Calu3 (cell line): ENCODE measurements around the gene NDUFV2. TPM values are rescaled to one million over a fixed set of nuclear protein-coding genes. Genes with fewer than 3 reads are reported as not detected.
A peak's percentile ranks its signal among the peaks of the same experiment; 100 is the strongest.

Source experiments
- BruUV-seq: library from RNA; stranded (reverse); fragments of 400-500 nt; replicated peaks from 2 replicates; lab custom pipeline; 2021; lab: Mats Ljungman, UMichigan
- CTCF ChIA-PET: fragments of 300-600 bp; sonication (Branson Sonifier 250); formaldehyde crosslinking; loops from one replicate; lab custom pipeline; 2022; ENCODE audit warnings: antibody characterized with exemption; lab: Charles Lee
- DNase-seq: peaks from one replicate; pipeline ENCODE4 v3.0.0; 2022
- H3K27ac Mint-ChIP-seq: one replicate; pipeline ENCODE4 v1.8.0; 2022; ENCODE audit warnings: mixed read lengths; ENCODE audit not compliant: unreplicated experiment
- H3K27me3 Mint-ChIP-seq: one replicate; pipeline ENCODE4 v1.8.0; 2022; ENCODE audit warnings: mixed read lengths; ENCODE audit not compliant: unreplicated experiment
- H3K36me3 Mint-ChIP-seq: one replicate; pipeline ENCODE4 v1.8.0; 2022; ENCODE audit warnings: mild to moderate bottlenecking, moderate library complexity, mixed read lengths; ENCODE audit not compliant: insufficient read depth, unreplicated experiment
- H3K4me1 Mint-ChIP-seq: one replicate; pipeline ENCODE4 v1.8.0; 2022; ENCODE audit warnings: mild to moderate bottlenecking, low read depth, mixed read lengths; ENCODE audit not compliant: unreplicated experiment
- H3K4me3 Mint-ChIP-seq: one replicate; pipeline ENCODE4 v1.8.0; 2022; ENCODE audit warnings: mild to moderate bottlenecking, low read depth, moderate library complexity, mixed read lengths; ENCODE audit not compliant: unreplicated experiment
- H3K9me3 Mint-ChIP-seq: one replicate; pipeline ENCODE4 v1.8.0; 2022; ENCODE audit warnings: low read depth, mixed read lengths; ENCODE audit not compliant: unreplicated experiment
- intact Hi-C: fragments of 100-400 bp; cut with micrococcal nuclease; formaldehyde crosslinking; loops from one replicate; pipeline ENCODE4 v1.10.0; 2022; ENCODE audit not compliant: unreplicated experiment
- total RNA-seq: library from RNA; stranded (reverse); gene quantifications from 2 replicates; pipeline ENCODE4 v1.2.3, GENCODE V29; 2022
- TF ChIP-seq, protein P1 (sequence below): fragments of 200-600 bp; IDR thresholded peaks from one replicate; pipeline ENCODE4 v1.8.0; 2022; ENCODE audit warnings: antibody characterized with exemption; ENCODE audit not compliant: unreplicated experiment

The NDUFV2 gene
- total RNA-seq, 1 experiment from 2014 or later = 199 TPM

DNA sequence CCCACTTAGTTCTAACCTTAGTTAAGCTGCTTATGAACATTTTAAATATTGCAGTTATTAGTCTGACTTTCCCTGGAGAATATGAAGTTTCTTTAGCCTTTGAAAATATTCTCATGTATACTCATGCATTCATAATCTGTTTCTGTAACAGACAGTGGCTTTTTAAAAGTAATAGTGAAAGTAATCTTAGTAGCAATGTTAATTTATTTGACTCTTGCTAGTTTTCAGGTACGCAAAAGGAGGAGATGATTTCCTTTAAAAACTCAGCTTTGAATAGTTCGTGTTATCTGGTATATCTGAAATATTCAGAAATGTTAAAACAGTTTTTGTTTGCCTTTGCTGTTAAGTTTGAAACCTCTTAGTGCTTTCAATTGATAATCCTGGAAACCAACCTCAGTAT lies 37.9 kb downstream of the NDUFV2 start:
- no peaks in the 10 kb centered on the region for H3K27me3 Mint-ChIP-seq
- peak overlapping the region; percentile 92 for H3K27ac Mint-ChIP-seq
- TF ChIP-seq, protein P1, sequence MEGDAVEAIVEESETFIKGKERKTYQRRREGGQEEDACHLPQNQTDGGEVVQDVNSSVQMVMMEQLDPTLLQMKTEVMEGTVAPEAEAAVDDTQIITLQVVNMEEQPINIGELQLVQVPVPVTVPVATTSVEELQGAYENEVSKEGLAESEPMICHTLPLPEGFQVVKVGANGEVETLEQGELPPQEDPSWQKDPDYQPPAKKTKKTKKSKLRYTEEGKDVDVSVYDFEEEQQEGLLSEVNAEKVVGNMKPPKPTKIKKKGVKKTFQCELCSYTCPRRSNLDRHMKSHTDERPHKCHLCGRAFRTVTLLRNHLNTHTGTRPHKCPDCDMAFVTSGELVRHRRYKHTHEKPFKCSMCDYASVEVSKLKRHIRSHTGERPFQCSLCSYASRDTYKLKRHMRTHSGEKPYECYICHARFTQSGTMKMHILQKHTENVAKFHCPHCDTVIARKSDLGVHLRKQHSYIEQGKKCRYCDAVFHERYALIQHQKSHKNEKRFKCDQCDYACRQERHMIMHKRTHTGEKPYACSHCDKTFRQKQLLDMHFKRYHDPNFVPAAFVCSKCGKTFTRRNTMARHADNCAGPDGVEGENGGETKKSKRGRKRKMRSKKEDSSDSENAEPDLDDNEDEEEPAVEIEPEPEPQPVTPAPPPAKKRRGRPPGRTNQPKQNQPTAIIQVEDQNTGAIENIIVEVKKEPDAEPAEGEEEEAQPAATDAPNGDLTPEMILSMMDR = no peak
- H3K9me3 Mint-ChIP-seq = no peaks in the 10 kb centered on the region
- no TSS peak for BruUV-seq
- peak overlapping the region; percentile 94 for H3K4me3 Mint-ChIP-seq
- CTCF ChIA-PET = no interaction called here
- intact Hi-C loops = loop anchor here (10.0 kb wide), 1 partner anchor 146 kb away; no protein-coding TSS in a partner anchor
- H3K4me1 Mint-ChIP-seq = peaks cover 32% of the 10 kb centered on the region
- DNase-seq = no peak
- peaks cover 34% of the 10 kb centered on the region for H3K36me3 Mint-ChIP-seq

DNA sequence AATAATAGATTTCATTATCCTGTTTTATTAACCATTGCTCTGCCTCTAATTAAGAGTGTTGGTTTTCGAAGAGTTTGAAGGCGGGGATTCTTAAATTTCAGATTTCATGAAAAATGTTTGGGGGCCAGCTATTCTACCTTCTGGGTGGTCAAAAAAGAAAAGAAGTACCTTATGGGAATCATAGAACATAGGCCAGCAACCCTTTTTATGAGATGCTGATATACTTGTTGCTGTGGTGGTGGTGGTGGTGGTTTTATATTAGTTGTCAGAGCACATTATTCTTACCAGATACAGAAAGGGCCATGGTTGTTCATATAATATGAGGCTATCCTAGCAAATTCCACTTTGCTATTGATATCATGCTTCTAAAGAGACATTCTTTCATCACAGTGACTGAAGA lies 38.5 kb downstream of the NDUFV2 start:
- Mint-ChIP-seq H3K36me3 (peaks cover 28% of the 10 kb centered on the region), H3K4me3 (peak overlapping the region; percentile 34), H3K9me3 (no peaks in the 10 kb centered on the region), H3K27me3 (no peaks in the 10 kb centered on the region), H3K4me1 (peaks cover 38% of the 10 kb centered on the region), H3K27ac (peak overlapping the region; percentile 92)
- intact Hi-C loops = loop anchor here (10.0 kb wide), 1 partner anchor 146 kb away; no protein-coding TSS in a partner anchor
- no TSS peak for BruUV-seq
- CTCF ChIA-PET = no interaction called here
- TF ChIP-seq, protein P1 = no peak
- no peak for DNase-seq

DNA sequence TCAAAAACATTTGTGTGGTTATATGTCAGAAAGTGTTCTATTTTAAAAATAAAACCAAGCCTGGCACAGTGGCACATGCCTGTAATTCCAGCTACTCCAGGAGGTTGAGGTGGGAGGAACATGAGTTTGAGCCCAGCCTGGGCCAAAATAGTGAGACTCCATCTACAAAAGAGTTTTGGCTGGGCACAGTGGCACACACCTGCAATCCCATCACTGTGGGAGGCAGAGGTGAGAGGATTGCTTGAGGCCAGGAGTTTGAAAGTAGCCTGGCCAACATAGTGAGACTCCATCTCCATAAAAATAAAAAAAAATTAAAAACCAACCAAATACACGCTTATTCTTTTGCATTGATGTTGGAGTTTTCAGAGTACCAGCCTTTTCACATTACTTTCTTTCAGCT lies 43.7 kb downstream of the NDUFV2 start:
- no peak overlapping the region for H3K27ac Mint-ChIP-seq
- H3K36me3 Mint-ChIP-seq = peaks cover 5% of the 10 kb centered on the region
- CTCF ChIA-PET = no interaction called here
- no peaks in the 10 kb centered on the region for H3K9me3 Mint-ChIP-seq
- TF ChIP-seq, protein P1 = no peak
- DNase-seq = no peak
- BruUV-seq = no TSS peak
- H3K4me1 Mint-ChIP-seq = peaks cover 31% of the 10 kb centered on the region
- intact Hi-C loops = loop anchor here (10.0 kb wide), 1 partner anchor 151 kb away; no protein-coding TSS in a partner anchor
- H3K27me3 Mint-ChIP-seq = no peaks in the 10 kb centered on the region
- H3K4me3 Mint-ChIP-seq = no peak overlapping the region

DNA sequence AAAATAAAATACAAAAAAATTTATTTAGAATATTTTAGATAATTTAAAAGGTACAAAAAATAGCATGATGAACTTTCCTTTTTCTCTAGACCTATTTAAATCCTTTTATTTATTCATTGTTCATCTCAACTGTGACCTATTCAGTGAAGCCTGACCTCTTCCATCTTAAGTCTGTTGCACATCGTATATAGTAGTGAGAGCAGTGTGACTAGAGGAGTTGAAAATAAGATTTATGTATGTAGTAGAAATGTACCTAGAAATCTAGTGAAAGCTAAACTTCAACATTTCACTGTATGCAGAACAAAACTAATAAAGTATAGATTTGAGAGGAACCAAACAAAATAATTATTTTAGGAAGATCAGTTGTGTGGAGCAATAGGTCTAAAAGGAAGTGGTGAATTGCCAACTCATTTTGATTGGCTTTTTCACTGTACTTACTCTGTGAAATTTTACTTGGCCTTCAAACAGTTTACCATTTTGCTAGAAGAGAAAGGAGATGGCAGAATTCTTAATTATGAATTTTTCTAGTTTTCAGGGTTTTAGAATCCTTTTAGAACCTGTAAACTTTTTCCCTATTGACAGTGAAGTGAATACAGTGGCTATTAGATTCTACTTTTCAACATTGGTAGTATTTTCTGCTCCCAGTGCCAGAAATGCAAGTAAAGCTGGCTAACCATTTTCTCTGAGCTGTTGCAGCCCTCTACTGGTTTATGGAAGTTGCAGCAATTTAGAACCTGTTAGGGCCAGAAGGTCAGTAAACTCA lies 45.1 kb downstream of the NDUFV2 start:
- Mint-ChIP-seq H3K9me3 (no peaks in the 10 kb centered on the region), H3K27me3 (no peaks in the 10 kb centered on the region), H3K4me1 (peaks cover 31% of the 10 kb centered on the region), H3K36me3 (peaks cover 5% of the 10 kb centered on the region), H3K4me3 (no peak overlapping the region), H3K27ac (no peak overlapping the region)
- CTCF ChIA-PET = interaction anchor here (0.8 to 1.0 kb wide), 3 partner anchors 8 to 74 kb away, joined by 3 to 11 read pairs (median 5); partner anchors contain the start of gene ANKRD12
- intact Hi-C loops = loop anchor here (1.0 to 10.0 kb wide), 2 partner anchors 74 to 153 kb away; no protein-coding TSS in a partner anchor
- DNase-seq = peak; percentile 39
- TF ChIP-seq, protein P1 = peak; percentile 61
- no TSS peak for BruUV-seq
